ENCODE data around the gene SUPT4H1.

Gene SUPT4H1

GRCh38 chr17:58324056-58324408 is 28.0 kb downstream of the SUPT4H1 start:
- TF ChIP-seq CTCF (IDR thresholded peaks at IDR 0.05; ENCODE audit: poor library complexity, severe bottlenecking) = no peak
- peaks cover 4% of the 10 kb centered on the region for H3K27me3 ChIP-seq (ENCODE audit: insufficient read depth, poor library complexity, severe bottlenecking)
- H3K27ac ChIP-seq (ENCODE audit: poor library complexity, severe bottlenecking) = no peak overlapping the region
- DNase-seq (ENCODE audit: low spot score) (no peak), ATAC-seq (ENCODE audit: low read depth) (no peak)
- H3K36me3 ChIP-seq (ENCODE audit: low read depth) = no peaks in the 10 kb centered on the region
- H3K9me3 ChIP-seq (ENCODE audit: severe bottlenecking) = no peaks in the 10 kb centered on the region
- H3K4me3 ChIP-seq (ENCODE audit: severe bottlenecking) = peak overlapping the region; percentile 31
- no peaks in the 10 kb centered on the region for H3K4me1 ChIP-seq (ENCODE audit: insufficient read depth, poor library complexity, severe bottlenecking)

GRCh38 chr17:58323366-58324055 is 28.5 kb downstream of the SUPT4H1 start:
- H3K27me3 ChIP-seq (ENCODE audit: insufficient read depth, poor library complexity, severe bottlenecking) = peaks cover 4% of the 10 kb centered on the region

GRCh38 chr17:58322581-58323185 is 29.3 kb downstream of the SUPT4H1 start:
- Histone ChIP-seq H3K4me3 (ENCODE audit: severe bottlenecking) (no peak overlapping the region), H3K27ac (ENCODE audit: poor library complexity, severe bottlenecking) (no peak overlapping the region), H3K36me3 (ENCODE audit: low read depth) (no peaks in the 10 kb centered on the region), H3K9me3 (ENCODE audit: severe bottlenecking) (no peaks in the 10 kb centered on the region), H3K27me3 (ENCODE audit: insufficient read depth, poor library complexity, severe bottlenecking) (peaks cover 4% of the 10 kb centered on the region), H3K4me1 (ENCODE audit: insufficient read depth, poor library complexity, severe bottlenecking) (no peaks in the 10 kb centered on the region)
- DNase-seq (ENCODE audit: low spot score) (no peak), ATAC-seq (ENCODE audit: low read depth) (no peak)
- TF ChIP-seq CTCF (IDR thresholded peaks at IDR 0.05; ENCODE audit: poor library complexity, severe bottlenecking) = no peak

More at GRCh38 chr17:58323366-58324055, 28.5 kb downstream of the SUPT4H1 start:
- Histone ChIP-seq H3K4me3 (ENCODE audit: severe bottlenecking) (no peak overlapping the region), H3K36me3 (ENCODE audit: low read depth) (no peaks in the 10 kb centered on the region), H3K9me3 (ENCODE audit: severe bottlenecking) (no peaks in the 10 kb centered on the region), H3K4me1 (ENCODE audit: insufficient read depth, poor library complexity, severe bottlenecking) (no peaks in the 10 kb centered on the region), H3K27ac (ENCODE audit: poor library complexity, severe bottlenecking) (no peak overlapping the region)
- TF ChIP-seq CTCF (IDR thresholded peaks at IDR 0.05; ENCODE audit: poor library complexity, severe bottlenecking) = no peak
- ATAC-seq (ENCODE audit: low read depth) (no peak), DNase-seq (ENCODE audit: low spot score) (no peak)

- no peaks in the 10 kb centered on the region for H3K9me3 ChIP-seq (ENCODE audit: severe bottlenecking)
- no peaks in the 10 kb centered on the region for H3K36me3 ChIP-seq (ENCODE audit: low read depth)
- no peak overlapping the region for H3K4me3 ChIP-seq (ENCODE audit: severe bottlenecking)
- H3K27me3 ChIP-seq (ENCODE audit: insufficient read depth, poor library complexity, severe bottlenecking) = peaks cover 4% of the 10 kb centered on the region
- DNase-seq (ENCODE audit: low spot score) (peak; percentile 24), ATAC-seq (ENCODE audit: low read depth) (no peak)
- TF ChIP-seq CTCF (IDR thresholded peaks at IDR 0.05; ENCODE audit: poor library complexity, severe bottlenecking) = no peak
- no peaks in the 10 kb centered on the region for H3K4me1 ChIP-seq (ENCODE audit: insufficient read depth, poor library complexity, severe bottlenecking)
- H3K27ac ChIP-seq (ENCODE audit: poor library complexity, severe bottlenecking) = no peak overlapping the region
Measured at GRCh38 chr17:58321571-58322525, 30.2 kb downstream of the SUPT4H1 start.
